BLaER1 (cell line): ENCODE measurements around the gene CHRNA7.
"Not testable (repeated sequence)": the region's sequence is repeated elsewhere in the genome, so short reads cannot be mapped to it uniquely, and the experiment has no call there.

Experiments used
- H3K27ac ChIP-seq: shearing (Covaris generic); formaldehyde crosslinking; 2 replicates; pipeline ENCODE4 v1.8.1; 2022
- H3K27me3 ChIP-seq: shearing (Covaris generic); formaldehyde crosslinking; 2 replicates; pipeline ENCODE4 v1.8.1; 2022
- H3K36me3 ChIP-seq: shearing (Covaris generic); formaldehyde crosslinking; 2 replicates; pipeline ENCODE4 v1.8.1; 2022
- H3K4me1 ChIP-seq: shearing (Covaris generic); formaldehyde crosslinking; 2 replicates; pipeline ENCODE4 v1.8.1; 2022
- H3K4me2 ChIP-seq: shearing (Covaris generic); formaldehyde crosslinking; 2 replicates; pipeline ENCODE4 v1.8.1; 2022
- H3K4me3 ChIP-seq: shearing (Covaris generic); formaldehyde crosslinking; 2 replicates; pipeline ENCODE4 v1.8.1; 2022
- H3K9ac ChIP-seq: shearing (Covaris generic); formaldehyde crosslinking; 2 replicates; pipeline ENCODE4 v1.8.1; 2022
- H3K9me3 ChIP-seq: shearing (Covaris generic); formaldehyde crosslinking; 2 replicates; pipeline ENCODE4 v1.8.1; 2022
- H4K20me1 ChIP-seq: shearing (Covaris generic); formaldehyde crosslinking; 2 replicates; pipeline ENCODE4 v1.8.1; 2022
- Cebpa-rat ChIP-seq: shearing (Covaris generic); IDR thresholded peaks from 2 replicates; pipeline ENCODE4 v1.8.1; 2022

Gene CHRNA7

DNA sequence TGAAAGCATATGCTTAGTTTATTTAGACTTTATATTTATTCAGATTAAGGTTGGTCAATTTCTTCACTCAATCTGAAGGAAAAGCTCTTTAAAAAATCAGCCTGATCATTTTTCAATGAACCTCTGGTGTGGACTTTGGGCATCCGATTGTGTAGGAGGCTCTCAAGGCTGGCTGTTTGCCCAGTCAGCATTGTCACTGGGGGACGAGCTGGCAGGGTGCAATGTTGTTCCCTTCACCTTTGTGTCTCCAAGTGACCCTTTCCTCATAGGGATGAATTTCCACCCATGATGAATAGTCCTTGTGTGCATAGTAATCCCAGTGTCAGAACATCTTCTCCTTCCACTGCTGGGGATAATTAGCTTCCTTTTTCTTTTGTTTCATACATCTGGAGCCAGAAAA lies 102.5 kb downstream of the CHRNA7 start:
- Histone ChIP-seq H3K27ac (no peak overlapping the region), H3K27me3 (no peaks in the 10 kb centered on the region), H3K4me2 (no peak overlapping the region), H3K4me3 (no peak overlapping the region), H4K20me1 (no peaks in the 10 kb centered on the region), H3K9ac (no peak overlapping the region), H3K4me1 (no peaks in the 10 kb centered on the region), H3K9me3 (no peaks in the 10 kb centered on the region), H3K36me3 (no peaks in the 10 kb centered on the region)
- TF ChIP-seq Cebpa-rat = no peak

DNA sequence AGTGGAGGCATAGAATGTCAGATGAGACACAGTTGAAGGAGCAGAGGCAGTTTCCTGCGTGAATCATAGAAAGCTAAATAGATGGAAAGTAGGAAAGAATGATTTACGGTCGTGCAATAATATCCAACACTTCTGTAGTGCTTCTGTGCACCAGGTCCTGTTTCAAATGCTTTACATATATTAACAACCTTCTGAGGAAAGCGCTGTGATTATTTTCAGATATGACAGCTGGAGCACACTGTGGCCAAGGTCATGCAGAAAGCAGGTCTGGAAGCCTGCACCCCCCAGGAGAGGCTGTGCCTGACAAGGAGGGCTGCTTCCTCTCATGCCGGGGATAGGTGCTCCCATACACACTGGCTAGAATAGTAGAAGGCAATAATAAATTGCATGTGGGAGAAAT lies 104.5 kb downstream of the CHRNA7 start:
- no peak overlapping the region for H3K9ac ChIP-seq
- no peak overlapping the region for H3K27ac ChIP-seq
- H4K20me1 ChIP-seq = no peaks in the 10 kb centered on the region
- TF ChIP-seq Cebpa-rat = no peak
- no peaks in the 10 kb centered on the region for H3K4me1 ChIP-seq
- no peaks in the 10 kb centered on the region for H3K36me3 ChIP-seq
- H3K4me2 ChIP-seq = no peak overlapping the region
- H3K9me3 ChIP-seq = no peaks in the 10 kb centered on the region
- no peak overlapping the region for H3K4me3 ChIP-seq
- H3K27me3 ChIP-seq = no peaks in the 10 kb centered on the region

DNA sequence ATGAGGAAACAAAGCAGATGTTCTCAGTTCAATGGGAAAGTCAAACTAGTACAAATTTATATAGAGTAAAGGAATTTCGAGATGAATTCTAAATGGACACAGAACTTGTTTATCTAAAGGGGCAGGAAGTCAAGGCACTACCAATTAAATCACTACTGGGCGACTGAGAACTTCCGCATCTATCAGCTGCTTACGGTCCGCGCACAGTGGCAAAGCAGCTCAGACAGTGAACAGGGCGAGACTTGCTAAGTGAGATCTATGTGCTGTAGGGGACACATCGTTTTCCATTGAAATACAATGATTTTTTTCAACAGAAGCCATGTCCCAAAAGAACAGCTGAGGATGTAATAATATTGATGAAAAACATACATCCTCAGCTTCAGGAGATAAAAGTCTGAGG lies 105.0 kb downstream of the CHRNA7 start:
- Histone ChIP-seq H3K4me3 (no peak overlapping the region), H3K27ac (no peak overlapping the region), H4K20me1 (no peaks in the 10 kb centered on the region), H3K36me3 (no peaks in the 10 kb centered on the region), H3K9ac (no peak overlapping the region), H3K4me1 (no peaks in the 10 kb centered on the region), H3K9me3 (no peaks in the 10 kb centered on the region), H3K4me2 (no peak overlapping the region), H3K27me3 (no peaks in the 10 kb centered on the region)
- no peak for TF ChIP-seq Cebpa-rat

DNA sequence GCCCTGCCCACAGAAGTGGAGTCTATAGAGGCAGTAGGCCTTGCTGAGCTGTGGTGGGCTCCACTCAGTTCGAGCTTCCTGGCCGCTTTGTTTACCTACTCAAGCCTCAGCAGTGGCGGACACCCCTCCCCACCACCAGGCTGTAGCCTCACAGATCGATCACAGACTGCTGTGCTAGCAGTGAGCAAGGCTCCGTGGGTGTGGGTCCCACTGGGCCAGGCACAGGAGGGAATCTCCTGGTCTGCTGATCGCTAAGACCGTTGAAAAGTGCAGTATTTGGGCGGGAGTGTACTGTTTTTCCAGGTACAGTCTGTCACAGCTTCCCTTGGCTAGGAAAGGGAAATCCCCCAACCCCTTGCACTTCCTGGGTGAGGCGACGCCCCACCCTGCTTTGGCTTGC lies 115.2 kb downstream of the CHRNA7 start:
- not testable (repeated sequence) for H3K4me1 ChIP-seq, H3K4me3 ChIP-seq, H3K27ac ChIP-seq, H4K20me1 ChIP-seq, H3K4me2 ChIP-seq, H3K27me3 ChIP-seq, H3K9ac ChIP-seq, H3K9me3 ChIP-seq, H3K36me3 ChIP-seq

DNA sequence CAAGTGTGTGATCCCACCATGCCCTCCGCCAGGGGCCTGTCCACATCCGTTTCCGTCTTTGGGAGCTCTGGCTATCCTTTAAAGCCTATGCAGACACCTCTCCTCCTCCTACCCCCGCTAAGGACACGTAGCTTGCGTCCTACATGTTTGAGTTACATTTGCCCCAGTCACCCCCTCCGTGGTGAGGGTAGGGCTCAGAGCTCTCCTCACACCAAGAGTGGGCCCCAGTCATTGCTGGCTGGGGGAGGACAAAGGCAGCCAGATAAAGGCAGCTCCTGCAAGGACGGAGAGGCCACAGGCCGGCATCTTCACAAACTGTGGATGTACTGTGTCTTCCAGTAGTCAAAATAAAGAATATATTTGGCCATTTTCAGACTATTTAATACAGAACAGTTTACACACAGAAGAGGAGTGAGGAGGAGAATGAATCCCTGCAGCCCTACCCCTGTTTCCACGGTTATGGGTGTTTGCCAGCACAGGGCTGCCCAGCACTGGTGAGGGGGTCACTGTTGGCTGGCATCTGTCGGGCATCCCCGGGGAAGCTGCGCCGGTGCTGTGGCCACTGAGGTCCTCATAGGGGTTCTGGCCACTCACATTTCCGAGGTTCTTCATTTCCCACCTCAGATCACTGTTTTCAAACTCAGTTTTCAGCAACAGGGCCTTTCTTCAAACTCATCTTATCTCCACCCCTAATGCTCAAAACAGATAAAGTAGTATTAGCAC lies 118.7 kb downstream of the CHRNA7 start:
- Histone ChIP-seq H3K4me1 (peaks cover 6% of the 10 kb centered on the region), H3K9me3 (no peaks in the 10 kb centered on the region), H4K20me1 (no peaks in the 10 kb centered on the region), H3K27me3 (no peaks in the 10 kb centered on the region), H3K4me3 (no peak overlapping the region), H3K9ac (no peak overlapping the region), H3K36me3 (no peaks in the 10 kb centered on the region), H3K4me2 (no peak overlapping the region), H3K27ac (no peak overlapping the region)
- no peak for TF ChIP-seq Cebpa-rat

DNA sequence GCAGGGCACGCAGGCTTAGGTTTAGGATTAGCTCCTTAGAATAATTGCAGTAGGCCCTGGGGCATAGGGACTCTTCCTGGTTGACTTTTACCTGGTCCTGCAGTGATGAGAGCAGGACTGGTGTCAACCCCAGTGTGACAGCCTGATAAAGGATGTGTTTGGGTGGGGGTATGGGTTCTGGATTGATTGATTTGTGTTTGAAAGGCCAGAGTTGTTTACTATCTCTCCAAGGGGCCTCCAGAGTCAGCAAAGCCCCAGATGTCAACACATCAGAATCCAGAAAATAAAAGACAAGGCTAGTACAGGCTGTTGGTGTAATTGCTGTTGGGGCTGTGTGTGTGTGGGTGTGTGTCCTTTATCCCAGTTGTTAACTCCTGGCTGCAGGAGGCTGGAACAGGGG lies 122.3 kb downstream of the CHRNA7 start:
- Histone ChIP-seq H3K27me3 (no peaks in the 10 kb centered on the region), H3K4me2 (peak overlapping the region; percentile 26; the same call in 1 of the 2 replicates), H3K9ac (no peak overlapping the region), H4K20me1 (no peaks in the 10 kb centered on the region), H3K4me1 (peaks cover 6% of the 10 kb centered on the region), H3K4me3 (no peak overlapping the region), H3K27ac (no peak overlapping the region), H3K9me3 (no peaks in the 10 kb centered on the region), H3K36me3 (no peaks in the 10 kb centered on the region)
- no peak for TF ChIP-seq Cebpa-rat

DNA sequence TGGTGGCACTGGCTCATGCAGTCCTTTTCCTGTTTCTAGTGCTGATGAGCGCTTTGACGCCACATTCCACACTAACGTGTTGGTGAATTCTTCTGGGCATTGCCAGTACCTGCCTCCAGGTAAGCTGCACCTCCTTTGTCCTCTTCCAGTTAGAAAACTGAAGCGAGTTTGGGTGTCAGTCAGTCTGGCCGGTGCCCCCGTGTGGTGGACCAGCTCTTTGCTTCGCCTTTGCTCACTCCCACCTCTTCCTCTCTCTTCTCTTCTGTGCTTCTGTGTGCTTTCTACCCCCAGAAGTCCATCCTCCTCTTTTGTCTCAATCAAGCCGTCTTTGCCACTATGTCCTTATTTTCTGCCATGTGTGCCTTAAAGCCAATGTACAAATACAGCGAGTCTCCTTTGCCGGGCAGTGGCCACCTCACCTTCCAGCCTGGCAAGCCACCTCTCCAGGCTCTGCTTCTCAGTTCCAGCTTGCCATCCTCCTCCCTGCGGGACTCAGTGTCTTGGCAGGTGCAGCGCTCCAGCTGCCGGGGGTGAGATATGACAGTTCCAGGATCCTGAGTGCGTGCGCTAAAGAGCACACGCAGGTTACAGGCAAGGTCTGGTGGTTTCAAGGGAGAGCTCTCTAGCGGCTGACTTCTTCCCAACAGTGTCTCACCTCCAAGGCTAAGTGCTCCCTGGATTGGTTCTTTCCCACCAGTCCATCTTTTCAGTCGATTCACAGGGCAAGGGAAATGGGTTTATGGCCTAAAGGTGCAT lies 123.7 kb downstream of the CHRNA7 start:
- H3K9me3 ChIP-seq, H3K4me2 ChIP-seq, H3K9ac ChIP-seq, H4K20me1 ChIP-seq, H3K4me3 ChIP-seq, H3K27me3 ChIP-seq, H3K27ac ChIP-seq, H3K36me3 ChIP-seq, H3K4me1 ChIP-seq: not testable (repeated sequence)

DNA sequence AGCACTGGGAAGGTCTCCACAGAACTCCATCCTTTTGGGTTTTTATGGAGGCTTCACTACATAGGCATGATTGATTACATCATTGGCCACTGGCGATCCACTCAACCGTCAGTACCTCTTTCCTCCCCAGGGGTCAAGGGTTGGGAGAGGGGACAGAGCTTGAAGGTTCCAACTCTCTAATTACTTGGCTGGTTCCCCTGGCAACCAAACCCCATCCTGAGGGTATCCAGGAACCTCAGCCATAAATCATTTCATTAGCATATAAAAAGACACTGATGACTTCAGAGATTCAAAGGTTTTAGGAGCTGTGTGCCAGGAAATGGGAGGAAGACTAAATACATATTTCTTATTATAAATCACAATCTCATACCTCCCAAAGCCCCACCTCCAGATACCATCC lies 131.8 kb downstream of the CHRNA7 start:
- H3K27me3 ChIP-seq, H3K27ac ChIP-seq, H3K36me3 ChIP-seq, H3K9me3 ChIP-seq, H3K9ac ChIP-seq, H3K4me2 ChIP-seq, H3K4me1 ChIP-seq, H4K20me1 ChIP-seq, H3K4me3 ChIP-seq: not testable (repeated sequence)

DNA sequence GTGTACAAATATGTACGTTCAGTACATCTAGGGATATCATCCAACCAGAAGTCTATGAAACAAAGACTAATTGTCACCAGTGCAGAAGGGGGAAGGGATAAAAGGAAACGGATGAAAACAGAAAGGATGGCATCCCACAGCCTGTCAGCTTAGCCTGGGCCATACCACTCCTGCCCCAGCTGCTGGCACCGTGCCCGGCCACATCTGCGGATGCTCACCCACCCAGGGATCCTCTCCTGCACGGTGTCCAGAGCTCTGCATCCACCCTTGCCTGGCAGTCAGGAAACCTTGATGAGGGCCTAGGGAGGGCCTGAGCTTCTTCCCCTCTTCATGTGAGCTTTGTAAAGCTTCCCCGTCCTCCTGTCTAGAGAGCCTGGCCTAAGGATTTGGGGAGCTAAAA lies 133.8 kb downstream of the CHRNA7 start:
- not testable (repeated sequence) for H3K27me3 ChIP-seq

DNA sequence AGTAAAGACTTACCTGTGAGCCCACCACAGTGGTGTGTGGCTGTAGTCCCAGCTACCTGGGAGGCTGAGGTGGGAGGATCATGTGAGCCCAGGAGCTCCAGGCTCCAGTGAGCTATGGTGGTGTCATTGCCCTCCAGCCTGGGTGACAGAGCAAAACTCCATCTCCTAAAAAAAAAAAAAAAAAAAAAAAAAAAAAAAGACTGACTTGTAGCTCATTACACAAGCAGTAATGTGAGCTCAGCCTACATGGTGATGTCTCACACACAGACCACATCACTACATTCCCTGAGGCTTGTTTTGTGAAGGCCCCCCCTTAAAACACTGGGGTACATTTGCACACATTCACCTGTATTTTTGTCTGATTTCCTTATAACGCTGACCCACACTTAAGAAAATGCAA lies 134.4 kb downstream of the CHRNA7 start:
- H3K4me3 ChIP-seq, H3K4me2 ChIP-seq, H3K9me3 ChIP-seq, H3K27me3 ChIP-seq, H3K27ac ChIP-seq, H4K20me1 ChIP-seq, H3K36me3 ChIP-seq, H3K4me1 ChIP-seq, H3K9ac ChIP-seq: not testable (repeated sequence)

More for the DNA sequence above, 133.8 kb downstream of the CHRNA7 start:
- not testable (repeated sequence) for H3K27ac ChIP-seq, H3K4me3 ChIP-seq, H3K4me2 ChIP-seq, H3K9me3 ChIP-seq, H4K20me1 ChIP-seq, H3K9ac ChIP-seq, H3K4me1 ChIP-seq, H3K36me3 ChIP-seq

DNA sequence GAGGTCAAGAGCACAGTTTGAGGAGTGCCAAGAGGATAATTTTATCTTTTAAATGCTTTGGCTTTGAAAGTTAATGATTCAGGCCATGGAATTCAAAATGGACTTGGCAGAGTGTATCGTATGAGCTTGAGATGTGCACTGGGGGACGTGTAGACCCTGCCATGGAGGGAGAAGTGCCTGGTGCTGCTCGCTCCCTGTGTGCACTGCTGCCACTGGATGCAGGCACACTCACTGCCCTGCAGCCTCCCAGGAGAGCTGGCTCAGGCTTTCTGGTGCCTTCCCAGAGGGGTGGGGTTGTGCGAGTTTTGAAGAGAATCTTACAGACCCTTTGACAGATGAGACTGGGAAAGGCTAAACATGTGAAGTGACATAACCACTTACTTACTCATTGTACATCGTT lies 135.5 kb downstream of the CHRNA7 start:
- H3K4me3 ChIP-seq, H3K4me2 ChIP-seq, H3K27me3 ChIP-seq, H3K36me3 ChIP-seq, H3K9me3 ChIP-seq, H4K20me1 ChIP-seq, H3K4me1 ChIP-seq, H3K9ac ChIP-seq, H3K27ac ChIP-seq: not testable (repeated sequence)

DNA sequence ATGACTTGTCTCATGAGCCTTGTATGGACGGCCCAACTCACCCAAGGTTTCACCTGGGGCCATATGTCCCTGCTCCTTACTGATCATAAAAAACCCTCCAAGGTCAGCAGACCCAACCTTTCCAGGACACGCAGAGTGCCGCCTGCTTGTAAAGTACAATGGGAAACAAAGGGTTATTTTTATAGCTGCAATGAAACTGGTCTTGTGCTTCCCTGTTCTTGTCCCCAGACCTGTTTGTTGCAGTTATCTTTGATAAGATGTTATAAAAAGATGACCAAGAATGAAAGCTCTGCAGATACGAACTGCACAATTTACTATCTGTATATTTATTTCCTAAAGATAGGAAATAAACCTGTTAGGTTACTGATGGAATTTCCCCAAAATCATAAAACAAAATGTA lies 136.0 kb downstream of the CHRNA7 start:
- not testable (repeated sequence) for H3K9me3 ChIP-seq, H3K36me3 ChIP-seq, H3K4me1 ChIP-seq, H3K4me2 ChIP-seq, H3K27ac ChIP-seq, H3K9ac ChIP-seq, H4K20me1 ChIP-seq, H3K4me3 ChIP-seq, H3K27me3 ChIP-seq

DNA sequence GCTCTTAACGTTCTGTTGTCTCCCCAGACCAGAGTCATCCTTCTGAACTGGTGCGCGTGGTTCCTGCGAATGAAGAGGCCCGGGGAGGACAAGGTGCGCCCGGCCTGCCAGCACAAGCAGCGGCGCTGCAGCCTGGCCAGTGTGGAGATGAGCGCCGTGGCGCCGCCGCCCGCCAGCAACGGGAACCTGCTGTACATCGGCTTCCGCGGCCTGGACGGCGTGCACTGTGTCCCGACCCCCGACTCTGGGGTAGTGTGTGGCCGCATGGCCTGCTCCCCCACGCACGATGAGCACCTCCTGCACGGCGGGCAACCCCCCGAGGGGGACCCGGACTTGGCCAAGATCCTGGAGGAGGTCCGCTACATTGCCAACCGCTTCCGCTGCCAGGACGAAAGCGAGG lies 137.6 kb downstream of the CHRNA7 start:
- H3K36me3 ChIP-seq, H3K27ac ChIP-seq, H3K27me3 ChIP-seq, H3K9me3 ChIP-seq, H3K4me1 ChIP-seq, H3K4me3 ChIP-seq, H3K4me2 ChIP-seq, H3K9ac ChIP-seq, H4K20me1 ChIP-seq: not testable (repeated sequence)

DNA sequence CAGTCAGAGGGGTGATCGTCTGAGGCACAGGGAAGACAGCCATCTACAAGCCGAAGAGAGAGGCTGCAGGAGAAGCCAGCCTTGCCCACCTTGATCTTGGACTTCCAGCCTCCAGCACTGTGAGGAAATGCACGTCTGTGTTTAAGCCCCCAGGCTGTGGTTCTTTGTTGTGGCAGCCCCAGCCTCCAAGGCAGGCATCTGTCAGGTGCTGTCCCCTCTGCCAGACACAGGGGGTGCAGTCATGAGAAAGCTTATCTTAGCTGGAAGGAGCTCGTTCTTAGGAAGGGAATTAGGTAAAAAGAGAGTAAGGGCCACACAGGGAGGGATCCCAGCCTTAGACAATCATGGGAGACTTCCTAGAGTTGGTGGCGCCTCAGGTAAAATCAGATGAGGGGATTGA lies 150.3 kb downstream of the CHRNA7 start:
- not testable (repeated sequence) for H3K27ac ChIP-seq, H3K9ac ChIP-seq, H3K4me1 ChIP-seq, H3K4me2 ChIP-seq, H3K36me3 ChIP-seq, H4K20me1 ChIP-seq, H3K27me3 ChIP-seq, H3K4me3 ChIP-seq, H3K9me3 ChIP-seq

DNA sequence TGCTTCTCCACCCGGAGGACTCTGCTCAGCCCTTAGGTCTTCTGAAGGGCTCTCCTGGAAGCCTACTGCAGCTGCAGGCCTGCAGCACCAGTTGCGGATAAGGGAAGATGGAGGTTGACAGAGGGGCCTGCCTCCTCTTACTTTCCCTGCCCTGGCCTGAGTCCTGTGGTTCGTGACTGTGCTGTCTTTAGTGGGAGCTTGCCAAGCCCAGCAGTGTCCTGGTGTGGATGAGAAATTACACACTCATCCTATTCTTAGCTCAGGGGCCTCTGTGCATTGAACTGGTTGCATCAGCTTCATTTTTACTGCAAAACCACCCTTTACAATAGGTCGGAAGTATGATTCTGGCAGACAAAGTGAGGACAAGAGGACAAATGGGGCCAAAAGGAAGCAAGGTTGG lies 163.5 kb downstream of the CHRNA7 start:
- H3K36me3 ChIP-seq, H3K27me3 ChIP-seq, H4K20me1 ChIP-seq, H3K4me3 ChIP-seq, H3K27ac ChIP-seq, H3K4me1 ChIP-seq, H3K9ac ChIP-seq, H3K9me3 ChIP-seq, H3K4me2 ChIP-seq: not testable (repeated sequence)
